ENCODE data around the gene KCNJ3.
"Not testable (repeated sequence)": the region's sequence is repeated elsewhere in the genome, so short reads cannot be mapped to it uniquely, and the experiment has no call there.

The KCNJ3 gene

DNA sequence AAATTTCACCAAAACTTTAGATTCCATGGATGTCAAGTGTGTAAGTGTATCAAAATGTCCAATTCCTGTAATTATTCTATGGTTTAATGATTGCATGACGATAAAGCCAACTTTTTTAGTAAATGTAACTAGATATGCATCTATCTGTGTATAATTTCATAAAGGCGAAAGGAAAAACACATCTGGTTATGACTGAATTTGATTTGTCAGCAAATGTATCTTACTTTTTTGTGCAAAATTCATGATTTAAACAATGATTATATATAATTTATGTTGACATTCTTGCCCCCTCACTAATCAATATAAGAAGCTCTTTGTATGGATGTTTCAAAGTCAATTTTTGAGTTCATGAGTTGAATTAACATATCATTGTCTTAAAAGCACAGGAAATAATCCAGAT lies 138.5 kb downstream of the KCNJ3 start:
- no peak for DNase-seq (ENCODE audit: extremely low read depth in 1 of 2, low read depth in 1 of 2)

DNA sequence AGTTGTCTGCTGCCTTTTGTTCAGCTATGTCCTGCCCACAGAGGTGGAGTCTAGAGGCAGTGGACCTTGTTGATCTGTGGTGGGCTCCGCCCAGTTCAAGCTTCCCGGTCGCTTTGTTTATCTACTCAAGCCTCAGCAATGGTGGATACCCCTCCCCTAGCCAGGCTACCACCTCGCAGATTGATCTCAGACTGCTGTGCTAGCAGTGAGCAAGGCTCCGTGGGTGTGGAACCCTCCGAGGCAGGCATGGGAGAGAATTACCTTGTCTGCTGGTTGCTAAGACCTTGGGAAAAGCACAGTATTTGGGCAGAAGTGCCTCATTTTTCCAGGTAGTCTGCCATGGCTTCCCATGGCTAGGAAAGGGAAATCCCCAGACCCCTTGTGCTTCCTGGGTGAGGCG lies 146.0 kb downstream of the KCNJ3 start:
- DNase-seq (ENCODE audit: extremely low read depth in 1 of 2, low read depth in 1 of 2): no peak

DNA sequence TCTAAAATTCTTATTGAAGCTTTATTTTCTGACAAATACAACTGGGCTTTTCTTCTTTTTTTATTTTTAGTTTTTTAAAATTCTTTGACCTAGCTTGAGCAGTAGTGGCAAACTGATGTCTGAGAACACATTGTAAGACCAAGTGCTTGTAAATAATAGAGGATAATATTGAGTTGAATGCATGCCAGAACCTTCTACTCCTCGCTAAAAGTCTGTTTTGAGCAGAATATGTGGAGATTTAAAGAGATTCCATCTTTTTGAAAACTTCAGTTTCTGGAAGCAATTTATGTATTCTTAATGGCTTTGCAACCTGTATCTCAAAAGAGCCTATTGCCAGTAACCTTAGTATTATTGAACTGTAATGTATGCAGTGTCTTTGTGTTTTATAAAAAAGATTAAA lies 148.3 kb downstream of the KCNJ3 start:
- DNase-seq (ENCODE audit: extremely low read depth in 1 of 2, low read depth in 1 of 2): no peak

DNA sequence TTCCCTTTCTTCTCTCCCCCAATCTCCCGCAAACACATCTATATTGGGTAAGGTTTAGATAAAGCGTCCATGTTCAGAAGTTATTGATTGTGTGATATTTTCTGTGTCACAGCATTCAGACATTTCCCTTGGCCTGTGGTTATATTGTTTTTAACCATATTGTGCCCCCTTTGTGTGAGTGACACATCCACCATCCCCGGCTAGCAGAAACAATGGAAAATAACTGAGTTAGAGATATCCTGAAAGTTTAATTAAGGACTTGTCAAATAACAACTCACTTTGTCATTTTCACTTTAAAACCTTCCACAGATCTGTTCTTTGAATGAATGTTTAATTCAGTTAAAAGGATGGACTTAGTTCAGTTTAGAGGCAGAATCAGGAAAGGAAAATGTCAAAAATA lies 151.0 kb downstream of the KCNJ3 start:
- DNase-seq (ENCODE audit: extremely low read depth in 1 of 2, low read depth in 1 of 2): no peak

DNA sequence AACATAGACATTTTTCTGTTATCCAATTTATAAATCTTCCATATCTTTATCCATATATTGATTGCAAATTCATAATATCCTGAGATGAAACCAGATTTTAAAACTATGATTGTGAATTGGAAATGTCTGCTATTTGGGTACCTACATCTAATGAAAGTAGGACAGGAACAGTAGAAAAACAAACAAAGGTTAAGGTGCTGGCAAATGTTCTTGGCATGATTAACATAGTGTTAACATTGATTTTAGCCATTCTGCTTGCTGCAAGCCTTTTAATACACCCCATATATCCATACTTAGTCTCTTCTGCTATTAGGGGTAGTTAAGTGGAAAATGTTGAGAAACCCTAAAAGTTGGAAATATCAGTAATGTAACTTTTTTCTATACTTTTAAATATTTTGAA lies 152.0 kb downstream of the KCNJ3 start:
- DNase-seq (ENCODE audit: extremely low read depth in 1 of 2, low read depth in 1 of 2): no peak

DNA sequence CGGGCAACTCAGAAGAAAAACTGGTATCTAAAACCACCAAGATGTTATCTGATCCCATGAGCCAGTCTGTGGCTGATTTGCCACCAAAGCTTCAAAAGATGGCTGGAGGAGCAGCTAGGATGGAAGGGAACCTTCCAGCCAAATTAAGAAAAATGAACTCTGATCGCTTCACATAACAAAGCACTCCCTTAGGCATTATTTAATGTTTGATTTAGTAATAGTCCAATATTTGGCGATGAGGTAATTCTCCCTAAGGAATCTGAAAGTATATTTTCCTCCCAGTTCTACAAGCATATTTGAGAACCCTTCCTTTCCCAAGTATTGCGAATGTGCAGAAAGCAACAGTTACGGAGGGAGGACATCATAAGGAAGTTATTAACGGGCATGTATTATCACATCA lies 156.6 kb downstream of the KCNJ3 start:
- no peak for DNase-seq (ENCODE audit: extremely low read depth in 1 of 2, low read depth in 1 of 2)

DNA sequence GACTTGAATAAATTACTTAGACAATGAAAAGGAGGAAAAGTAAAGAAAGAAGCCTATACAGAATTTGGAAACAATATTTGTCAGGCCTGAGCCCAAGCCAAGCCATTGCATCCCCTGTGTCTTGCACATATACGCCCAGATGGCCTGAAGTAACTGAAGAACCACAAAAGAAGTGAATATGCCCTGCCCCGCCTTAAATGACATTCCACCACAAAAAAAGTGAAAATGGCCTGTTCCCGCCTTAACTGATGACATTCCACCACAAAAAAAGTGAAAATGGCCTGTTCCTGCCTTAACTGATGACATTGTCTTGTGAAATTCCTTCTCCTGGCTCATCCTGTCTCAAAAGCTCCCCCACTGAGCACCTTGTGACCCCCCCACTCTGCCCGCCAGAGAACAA lies 168.7 kb downstream of the KCNJ3 start:
- not testable (repeated sequence) for DNase-seq (ENCODE audit: extremely low read depth in 1 of 2, low read depth in 1 of 2)

DNA sequence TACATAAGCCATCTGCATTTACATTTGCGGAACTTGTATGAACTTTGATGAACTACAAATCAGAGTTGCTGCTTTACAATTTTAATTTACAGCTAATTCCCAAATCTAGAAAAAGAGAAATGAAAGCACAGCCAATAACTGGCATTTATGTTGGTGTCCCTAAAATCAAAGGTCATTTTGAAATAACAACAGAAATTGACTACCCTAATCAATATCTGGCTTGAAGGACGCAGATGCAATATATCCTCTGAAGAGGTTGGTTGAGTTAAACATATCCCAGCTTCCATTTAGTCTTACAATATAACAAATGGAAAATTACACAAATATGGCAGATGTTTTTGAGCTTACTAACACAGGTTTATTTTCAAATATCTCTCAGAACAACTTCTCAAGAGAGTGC lies 177.5 kb downstream of the KCNJ3 start:
- no peak for DNase-seq (ENCODE audit: extremely low read depth in 1 of 2, low read depth in 1 of 2)

DNA sequence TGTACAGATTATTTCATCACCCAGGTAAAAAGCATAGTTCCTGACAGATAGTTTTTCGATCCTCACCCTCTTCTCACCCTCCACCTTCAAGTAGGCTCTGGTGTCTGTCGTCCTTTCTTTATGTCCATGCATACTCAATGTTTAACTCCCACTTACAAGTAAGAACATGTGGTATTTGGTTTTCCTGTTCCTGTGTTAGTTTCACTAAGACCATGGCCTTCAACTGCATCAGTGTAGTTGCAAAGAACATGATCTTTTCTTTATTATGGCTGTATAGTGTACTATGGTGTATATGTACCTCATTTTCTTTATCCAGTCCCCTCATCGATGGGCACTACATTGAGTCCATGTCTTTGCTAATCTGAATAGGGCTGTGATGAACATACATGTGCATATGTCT lies 184.2 kb downstream of the KCNJ3 start:
- no peak for DNase-seq (ENCODE audit: extremely low read depth in 1 of 2, low read depth in 1 of 2)

DNA sequence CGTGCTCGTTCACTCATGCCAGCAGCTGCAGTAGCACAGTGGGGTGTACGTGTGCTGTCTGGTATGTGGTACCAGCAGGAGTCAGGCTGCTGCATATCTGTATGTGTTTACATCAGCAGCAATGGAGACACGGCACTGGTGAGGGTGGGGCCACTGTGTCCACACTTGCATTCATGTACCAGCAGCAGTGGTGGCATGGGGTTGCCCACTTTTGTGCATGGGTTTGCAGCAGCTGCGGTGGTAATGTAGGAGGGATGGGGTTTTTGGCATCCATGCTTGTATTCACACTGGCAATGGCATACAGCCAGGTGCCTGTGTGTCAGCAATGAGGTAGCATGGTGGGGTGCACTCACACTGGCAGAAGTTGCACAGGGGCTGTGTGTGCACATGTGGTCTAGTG lies 187.8 kb downstream of the KCNJ3 start:
- DNase-seq (ENCODE audit: extremely low read depth in 1 of 2, low read depth in 1 of 2): no peak

DNA sequence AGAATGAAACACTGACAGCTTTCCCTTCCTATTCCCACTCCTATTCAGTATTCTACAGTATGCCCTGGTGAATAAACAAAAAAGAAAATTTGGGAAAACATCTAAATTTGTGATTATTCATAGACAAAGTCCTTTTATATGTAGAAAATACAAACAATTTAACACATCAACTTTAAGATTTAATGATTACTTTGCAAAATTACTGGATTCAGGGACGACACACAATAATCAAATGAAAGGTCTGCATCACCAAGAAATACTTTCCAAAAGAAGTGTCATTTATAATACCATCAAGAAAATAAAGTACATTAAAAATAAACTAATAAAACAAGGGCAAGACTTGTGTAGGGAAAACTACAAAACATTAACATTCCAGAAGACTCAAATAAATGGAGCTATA lies 199.8 kb downstream of the KCNJ3 start:
- DNase-seq (ENCODE audit: extremely low read depth in 1 of 2, low read depth in 1 of 2): no peak

DNA sequence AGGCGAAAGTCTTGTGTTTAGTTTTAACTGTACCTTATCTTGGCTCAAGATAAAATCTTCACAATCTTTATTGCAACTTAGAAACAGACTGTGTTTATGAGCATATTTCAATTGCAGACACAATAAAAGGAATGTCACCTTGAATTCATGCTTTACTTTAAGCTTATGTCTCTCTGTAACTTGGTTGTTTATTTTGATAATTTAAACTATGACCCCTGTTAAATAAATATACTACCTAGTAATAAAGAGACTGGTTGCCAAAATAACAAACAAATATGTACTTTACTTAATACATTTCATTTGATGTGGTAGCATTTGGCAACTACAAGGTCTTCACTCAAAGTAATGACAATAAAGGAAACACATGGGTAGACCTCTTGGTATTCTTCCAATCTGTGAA lies 202.6 kb downstream of the KCNJ3 start:
- no peak for DNase-seq (ENCODE audit: extremely low read depth in 1 of 2, low read depth in 1 of 2)

Measured in activated CD8-positive, alpha-beta memory T cell treated with anti-CD3 and anti-CD28 coated beads for 1 hour (primary cell).